K562 (cell line): ENCODE data around the gene HDC.

Experiments
- CEBPB ChIP-seq: fragments of 450-650 bp; IDR thresholded peaks from 2 replicates; pipeline ENCODE4 v1.6.1; 2016; ENCODE audit warnings: missing genetic modification characterization, missing compliant biosample characterization
- FOXO4 ChIP-seq: fragments of 450-650 bp; formaldehyde crosslinking; IDR thresholded peaks from 2 replicates; pipeline ENCODE4 v1.4.0; 2020; ENCODE audit warnings: mild to moderate bottlenecking, moderate library complexity
- RBBP5 ChIP-seq: fragments of 200-600 bp; sonication (generic); IDR thresholded peaks from 2 replicates; pipeline ENCODE4 v1.6.1; 2012; ENCODE audit warnings: borderline replicate concordance, mild to moderate bottlenecking, low read length, control low read depth, inconsistent platforms; ENCODE audit not compliant: insufficient read depth, poor library complexity, severe bottlenecking
- YY1 ChIP-seq, 3 experiments: IDR thresholded peaks; 2 replicates each; pipeline ENCODE4 v1.6.1; 2011; ENCODE audit warnings: low read length in 2 of 3, mild to moderate bottlenecking in 2 of 3, moderate library complexity in 2 of 3, borderline replicate concordance in 1 of 3, control low read depth in 1 of 3, low read depth in 1 of 3; ENCODE audit not compliant: insufficient read depth in 3 of 3, insufficient replicate concordance in 2 of 3, control insufficient read depth in 1 of 3, insufficient read length in 1 of 3; ENCODE audit errors: extremely low read depth in 1 of 3
- ZBTB7A ChIP-seq: IDR thresholded peaks from 2 replicates; pipeline ENCODE4 v1.6.1; 2011; ENCODE audit warnings: low read depth, mild to moderate bottlenecking, low read length, moderate library complexity, borderline replicate concordance; ENCODE audit not compliant: control insufficient read depth
- TF ChIP-seq, protein P1 (sequence below), 3 experiments: IDR thresholded peaks in 2 of 3; conservative IDR thresholded peaks in 1 of 3; 2 replicates each; pipeline ENCODE4 v1.5.1; 2011 to 2012; ENCODE audit warnings: low read length in 3 of 3, mild to moderate bottlenecking in 3 of 3, control low read depth in 2 of 3, improper control_type of control experiment in 1 of 3, inconsistent platforms in 1 of 3, low read depth in 1 of 3, mixed read lengths in 1 of 3, moderate library complexity in 1 of 3; ENCODE audit not compliant: insufficient read depth in 2 of 3

GRCh38 chr15:50210462-50211157 is 54.9 kb downstream of the HDC start:
- TF ChIP-seq, protein P1, sequence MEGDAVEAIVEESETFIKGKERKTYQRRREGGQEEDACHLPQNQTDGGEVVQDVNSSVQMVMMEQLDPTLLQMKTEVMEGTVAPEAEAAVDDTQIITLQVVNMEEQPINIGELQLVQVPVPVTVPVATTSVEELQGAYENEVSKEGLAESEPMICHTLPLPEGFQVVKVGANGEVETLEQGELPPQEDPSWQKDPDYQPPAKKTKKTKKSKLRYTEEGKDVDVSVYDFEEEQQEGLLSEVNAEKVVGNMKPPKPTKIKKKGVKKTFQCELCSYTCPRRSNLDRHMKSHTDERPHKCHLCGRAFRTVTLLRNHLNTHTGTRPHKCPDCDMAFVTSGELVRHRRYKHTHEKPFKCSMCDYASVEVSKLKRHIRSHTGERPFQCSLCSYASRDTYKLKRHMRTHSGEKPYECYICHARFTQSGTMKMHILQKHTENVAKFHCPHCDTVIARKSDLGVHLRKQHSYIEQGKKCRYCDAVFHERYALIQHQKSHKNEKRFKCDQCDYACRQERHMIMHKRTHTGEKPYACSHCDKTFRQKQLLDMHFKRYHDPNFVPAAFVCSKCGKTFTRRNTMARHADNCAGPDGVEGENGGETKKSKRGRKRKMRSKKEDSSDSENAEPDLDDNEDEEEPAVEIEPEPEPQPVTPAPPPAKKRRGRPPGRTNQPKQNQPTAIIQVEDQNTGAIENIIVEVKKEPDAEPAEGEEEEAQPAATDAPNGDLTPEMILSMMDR (IDR thresholded peaks at IDR 0.05 in 2 of 3, conservative IDR thresholded peaks at IDR 0.05 in 1 of 3; ENCODE audit: insufficient read depth in 2 of 3, low read depth in 1 of 3, low read length in 3 of 3), result no peak
- TF ChIP-seq RBBP5, result no peak
- no peak for TF ChIP-seq FOXO4 (CRISPR knock-in tag)
- no peak for TF ChIP-seq ZBTB7A
- no peak for TF ChIP-seq YY1 (IDR thresholded peaks at IDR 0.05; ENCODE audit: borderline replicate concordance in 1 of 3, control insufficient read depth in 1 of 3, extremely low read depth in 1 of 3, insufficient read depth in 3 of 3, insufficient read length in 1 of 3, insufficient replicate concordance in 2 of 3, low read depth in 1 of 3, low read length in 2 of 3)
- TF ChIP-seq CEBPB, result no peak
